ENCODE data around the gene DDHD1. TPM values are rescaled to one million over a fixed set of nuclear protein-coding genes. Genes with fewer than 3 reads are reported as not detected.
A peak's percentile ranks its signal among the peaks of the same experiment; 100 is the strongest.

DDHD1 gene
- total RNA-seq, 4 donors from 2014 or later: 5.3 to 42.1 (median 12.6) TPM

DNA sequence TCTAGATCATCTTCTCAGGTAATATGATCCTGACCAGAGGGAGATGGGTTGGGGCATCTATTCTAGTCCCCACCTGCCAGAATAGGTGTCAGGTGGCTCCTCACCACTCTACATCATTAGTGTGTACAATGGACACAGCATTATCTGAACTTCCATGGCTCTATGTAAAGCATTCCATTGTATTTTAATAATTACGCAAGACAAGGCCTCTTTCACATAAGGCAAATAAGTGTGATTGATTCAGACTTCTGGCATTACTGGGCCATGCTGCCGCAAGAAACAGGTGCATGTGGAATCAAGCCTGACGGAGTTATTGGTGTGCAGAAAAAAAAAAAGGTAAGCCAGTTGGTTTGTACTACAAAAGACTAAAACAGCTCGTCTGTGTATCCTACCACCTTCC, 3.1 kb upstream of the DDHD1 start:
- Histone ChIP-seq H3K4me3 (no peak overlapping the region), H3K9me3 (no peaks in the 10 kb centered on the region), H3K4me1 (peaks cover 0 to 4% (median 0%) of the 10 kb centered on the region in 4 donors), H3K27ac (no peak overlapping the region), H3K27me3 (no peaks in the 10 kb centered on the region), H3K36me3 (no peaks in the 10 kb centered on the region)
- TF ChIP-seq CTCF (IDR thresholded peaks at IDR 0.05): no peak
- TF ChIP-seq POLR2A (IDR thresholded peaks at IDR 0.05): no peak
- no peak for DNase-seq

DNA sequence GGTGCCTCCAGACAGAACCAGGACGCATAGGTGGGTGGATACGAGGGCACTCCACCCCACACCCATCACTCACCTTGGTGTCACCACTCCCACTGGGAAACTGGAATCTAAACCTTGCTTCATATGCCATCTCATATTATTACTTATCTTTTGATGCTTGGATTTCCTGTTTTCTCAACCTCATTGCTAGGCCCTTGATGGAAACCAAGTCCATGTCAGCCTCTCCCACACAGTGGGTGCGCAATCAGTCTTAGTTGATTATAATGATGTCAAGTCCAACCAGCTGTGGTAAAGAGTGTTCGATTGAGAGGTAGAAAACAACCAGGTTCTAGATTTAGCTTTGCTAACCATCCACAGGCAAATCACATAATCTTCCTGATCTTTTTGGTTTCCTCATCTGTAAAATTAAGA, 584 bp upstream of the DDHD1 start:
- Histone ChIP-seq H3K4me1 (peaks cover 0 to 21% (median 4%) of the 10 kb centered on the region in 4 donors), H3K4me3 (peak overlapping the region; percentile 66 to 71 (median 69)), H3K27me3 (no peaks in the 10 kb centered on the region), H3K27ac (peak overlapping the region; percentile 81 to 95 (median 88)), H3K9me3 (no peaks in the 10 kb centered on the region), H3K36me3 (no peaks in the 10 kb centered on the region)
- TF ChIP-seq CTCF (IDR thresholded peaks at IDR 0.05): no peak
- TF ChIP-seq POLR2A (IDR thresholded peaks at IDR 0.05): no peak
- no peak for DNase-seq

DNA sequence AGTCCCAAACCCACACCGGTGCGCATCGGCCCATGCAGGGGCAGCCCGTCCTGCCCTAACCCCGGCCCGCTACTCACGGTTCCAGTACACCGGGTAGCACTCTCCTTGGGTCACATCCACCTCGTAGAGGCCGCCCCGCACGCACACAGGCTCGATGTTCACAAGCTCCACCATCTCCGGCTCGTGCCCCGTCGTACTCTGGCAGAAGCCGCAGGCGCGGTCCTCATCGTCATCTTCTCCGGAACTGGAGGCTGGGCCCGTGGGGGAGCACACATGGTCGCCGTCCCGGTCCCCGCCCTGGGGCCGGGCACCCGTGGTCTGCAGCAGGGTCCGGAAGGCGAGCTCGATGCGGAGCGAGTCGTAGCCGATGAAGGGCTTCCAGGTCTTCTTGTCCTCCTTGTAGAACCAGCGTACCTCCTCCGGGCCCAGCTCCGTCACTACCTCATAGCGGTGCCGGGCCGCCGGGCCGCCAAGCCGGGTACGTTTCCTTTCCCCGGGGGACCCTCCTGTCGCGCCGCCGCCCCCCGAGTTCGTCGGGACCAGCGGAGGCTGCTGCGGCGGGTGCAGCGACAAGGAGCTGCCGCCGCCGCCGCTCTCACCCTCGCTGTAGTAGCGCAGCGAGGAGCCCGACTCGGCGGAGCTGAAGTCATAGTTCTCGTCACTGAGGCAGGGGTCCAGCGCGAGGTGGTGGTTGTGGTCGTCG, 788 bp downstream of the DDHD1 start:
- Histone ChIP-seq H3K36me3 (no peaks in the 10 kb centered on the region), H3K9me3 (no peaks in the 10 kb centered on the region), H3K27ac (peak overlapping the region; percentile 81 to 95 (median 88)), H3K4me3 (peak overlapping the region; percentile 66 to 71 (median 69)), H3K4me1 (peaks cover 0 to 21% (median 4%) of the 10 kb centered on the region in 4 donors), H3K27me3 (no peaks in the 10 kb centered on the region)
- TF ChIP-seq CTCF (IDR thresholded peaks at IDR 0.05): no peak
- no peak for TF ChIP-seq POLR2A (IDR thresholded peaks at IDR 0.05)
- DNase-seq: peak; percentile 63 to 82 (median 73)

GRCh38 chr14:53151523-53152183, 1.5 kb downstream of the DDHD1 start:
- Histone ChIP-seq H3K27ac (peak overlapping the region; percentile 81 to 95 (median 88)), H3K36me3 (no peaks in the 10 kb centered on the region), H3K27me3 (no peaks in the 10 kb centered on the region), H3K4me1 (peaks cover 0 to 21% (median 4%) of the 10 kb centered on the region in 4 donors), H3K9me3 (no peaks in the 10 kb centered on the region), H3K4me3 (peak overlapping the region; percentile 66 to 71 (median 69))
- TF ChIP-seq CTCF (IDR thresholded peaks at IDR 0.05): peak in 3 of 6 experiments; percentile 6 to 13 (median 12)
- TF ChIP-seq POLR2A (IDR thresholded peaks at IDR 0.05): no peak
- peak in 2 of 3 donors; percentile 41 to 64 for DNase-seq

DNA sequence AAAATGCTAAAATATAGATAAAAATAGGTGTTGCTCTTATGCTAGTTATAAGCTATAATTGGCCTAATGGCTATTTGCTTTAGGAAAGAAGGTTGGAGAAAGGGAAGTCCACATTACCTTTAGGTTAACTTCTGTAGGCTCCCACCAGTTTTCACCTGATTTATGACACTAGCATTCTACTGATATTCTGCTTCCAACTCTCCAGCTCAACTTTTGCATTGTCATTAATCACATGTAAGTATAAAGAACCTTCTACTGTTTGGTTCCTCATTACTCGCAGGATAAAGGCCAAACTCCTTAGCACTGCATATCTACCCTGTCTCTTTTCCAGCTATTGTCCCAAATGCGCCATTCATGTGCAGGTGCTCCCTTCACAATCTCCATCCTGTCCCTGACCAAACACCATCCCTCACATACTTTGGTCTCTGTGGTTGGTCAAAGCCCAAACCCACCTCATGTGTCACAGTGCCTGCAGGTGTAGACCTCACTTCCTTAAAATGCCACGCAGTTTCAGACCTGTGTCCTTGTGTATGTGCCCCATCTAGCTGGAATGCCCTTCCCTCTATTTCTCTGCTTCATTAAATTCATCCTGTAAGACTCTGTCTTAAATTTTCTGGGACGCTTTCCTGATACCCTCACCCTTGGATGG, 3.3 kb downstream of the DDHD1 start:
- DNase-seq: peak in 1 of 3 donors; percentile 26
- TF ChIP-seq CTCF (IDR thresholded peaks at IDR 0.05): no peak
- no peak for TF ChIP-seq POLR2A (IDR thresholded peaks at IDR 0.05)
- H3K4me3 ChIP-seq: no peak overlapping the region
- no peak overlapping the region for H3K27ac ChIP-seq
- H3K27me3 ChIP-seq: no peaks in the 10 kb centered on the region
- no peaks in the 10 kb centered on the region for H3K9me3 ChIP-seq
- peaks cover 0 to 21% (median 4%) of the 10 kb centered on the region in 4 donors for H3K4me1 ChIP-seq
- H3K36me3 ChIP-seq: no peaks in the 10 kb centered on the region

Measured in Peyer's patch (tissue), 4 donors.